Measurements from ENCODE around the gene SH3RF2.

DNA sequence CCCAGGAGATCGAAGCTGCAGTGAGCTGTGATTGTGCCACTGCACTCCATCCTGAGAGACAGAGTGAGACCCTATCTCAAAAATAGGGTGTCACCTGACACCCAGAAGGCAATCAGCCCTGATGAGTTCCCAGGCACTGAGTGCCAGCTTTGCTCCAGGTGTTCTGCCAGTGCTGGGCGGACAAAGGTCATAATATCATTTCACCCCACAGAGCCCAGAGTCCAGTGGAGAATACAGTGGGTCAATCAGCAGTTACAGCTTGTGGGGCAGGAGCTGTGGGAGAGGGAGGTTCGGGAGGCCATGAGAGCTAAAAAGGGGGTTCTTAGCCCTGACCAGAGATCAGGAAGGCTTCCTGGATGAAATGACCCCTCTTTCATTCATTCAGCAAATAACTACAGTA is 24.4 kb upstream of the SH3RF2 start:
- TF ChIP-seq GATA2 (IDR thresholded peaks at IDR 0.05; ENCODE audit: low read depth, low read length) (no peak), GATA3 (IDR thresholded peaks at IDR 0.05; ENCODE audit: low read depth, low read length) (no peak)
